Naive thymus-derived CD4-positive, alpha-beta T cell (primary cell): Measurements from ENCODE around the gene IHH. TPM values are rescaled to one million over a fixed set of nuclear protein-coding genes. Genes with fewer than 3 reads are reported as not detected.

ENCODE experiments used
- microRNA-seq: library from miRNA; unstranded; fragments of <30 nt; microRNA quantifications from one replicate; pipeline ENCODE4 v1.2.0, GENCODE V29; 2022; ENCODE audit warnings: borderline microRNAs expressed
- polyA plus RNA-seq, 2 donors: library from polyadenylated mRNA; unstranded; fragments of 300-500 nt; fragmentation: Illumina TruSeq; gene quantifications; one replicate each; pipeline ENCODE4 v1.2.3, GENCODE V29; 2021
- total RNA-seq, 6 experiments: library from RNA in 5 of 6; stranded (reverse) in 5 of 6; gene quantifications; 1 replicate in 5 of 6; 2 replicates in 1 of 6; pipeline ENCODE4 v1.2.3 and lab custom pipeline; 2021 to 2026

IHH gene
- total and polyA plus RNA-seq, 7 experiments from 2014 or later, result 0.17 to 0.24 TPM; not detected in 5

Small RNA genes lying within 50 kb of the gene (microRNA-seq; reads per million reads assigned to microRNA genes)
- not detected for gene MIR3131

Other genes starting within 250 kb of the IHH start
- not detected for gene PRKAG3, start 229.1 kb downstream of the IHH start, total RNA-seq
- not detected for gene PRKAG3, start 229.1 kb downstream of the IHH start, polyA plus RNA-seq
- under 1 TPM in 1 of 5 experiments, not detected in 4; 0.22 TPM for gene WNT6, start 201.1 kb downstream of the IHH start, total RNA-seq
- under 1 TPM in 1 of 2 donors, not detected in 1; 0.11 TPM for gene WNT6, start 201.1 kb downstream of the IHH start, polyA plus RNA-seq
- 1 to 10 TPM in 4 of 5 experiments, under 1 TPM in 1; 0.19 to 4.2 (median 3.0) TPM for gene WNT10A, start 180.1 kb downstream of the IHH start, total RNA-seq
- 1 to 10 TPM in 1 of 2 donors, under 1 TPM in 1; 0.61 to 1.2 TPM for gene WNT10A, start 180.1 kb downstream of the IHH start, polyA plus RNA-seq
- not detected for gene CDK5R2, start 101.3 kb downstream of the IHH start, total RNA-seq
- gene CDK5R2, start 101.3 kb downstream of the IHH start, polyA plus RNA-seq, result not detected
- gene FEV, start 75.7 kb downstream of the IHH start, total RNA-seq, result not detected
- gene FEV, start 75.7 kb downstream of the IHH start, polyA plus RNA-seq, result not detected
- not detected for gene CRYBA2, start 67.5 kb downstream of the IHH start, total RNA-seq
- gene CRYBA2, start 67.5 kb downstream of the IHH start, polyA plus RNA-seq, result not detected
- gene CFAP65, start 19.4 kb downstream of the IHH start, total RNA-seq, result not detected
- gene CFAP65, start 19.4 kb downstream of the IHH start, polyA plus RNA-seq, result not detected
- gene NHEJ1, start 99.9 kb upstream of the IHH start, total RNA-seq, result 10 to 100 TPM; 11.4 to 24.0 (median 17.9) TPM
- 10 to 100 TPM; 24.5 to 32.7 TPM for gene NHEJ1, start 99.9 kb upstream of the IHH start, polyA plus RNA-seq
- 1 to 10 TPM in 4 of 5 experiments, under 1 TPM in 1; 0.69 to 8.6 (median 3.0) TPM for gene SLC23A3, start 109.1 kb upstream of the IHH start, total RNA-seq
- gene SLC23A3, start 109.1 kb upstream of the IHH start, polyA plus RNA-seq, result under 1 TPM in 1 of 2 donors, not detected in 1; 0.08 TPM
- 10 to 100 TPM; 48.2 to 77.6 (median 64.5) TPM for gene CNPPD1, start 116.0 kb upstream of the IHH start, total RNA-seq
- 10 to 100 TPM; 48.2 to 68.7 TPM for gene CNPPD1, start 116.0 kb upstream of the IHH start, polyA plus RNA-seq
- 100 to 1,000 TPM in 2 of 5 experiments, 10 to 100 TPM in 3; 70.2 to 124 (median 90.9) TPM for gene RETREG2, start 117.4 kb upstream of the IHH start, total RNA-seq
- gene RETREG2, start 117.4 kb upstream of the IHH start, polyA plus RNA-seq, result 10 to 100 TPM; 58.5 to 62.4 TPM
- gene ZFAND2B, start 145.9 kb upstream of the IHH start, total RNA-seq, result 10 to 100 TPM; 50.1 to 79.5 (median 71.3) TPM
- gene ZFAND2B, start 145.9 kb upstream of the IHH start, polyA plus RNA-seq, result 10 to 100 TPM; 72.4 to 90.7 TPM
- gene ABCB6, start 158.0 kb upstream of the IHH start, total RNA-seq, result 10 to 100 TPM in 2 of 5 experiments, 1 to 10 TPM in 3; 4.1 to 30.2 (median 8.3) TPM
- gene ABCB6, start 158.0 kb upstream of the IHH start, polyA plus RNA-seq, result 1 to 10 TPM in 1 of 2 donors, under 1 TPM in 1; 0.66 to 3.2 TPM
- 10 to 100 TPM; 52.6 to 66.0 (median 60.9) TPM for gene ATG9A, start 168.7 kb upstream of the IHH start, total RNA-seq
- 10 to 100 TPM; 14.0 to 40.0 TPM for gene ATG9A, start 168.7 kb upstream of the IHH start, polyA plus RNA-seq
- gene ANKZF1, start 168.9 kb upstream of the IHH start, total RNA-seq, result 100 to 1,000 TPM; 117 to 287 (median 169) TPM
- 10 to 100 TPM; 29.7 to 61.4 TPM for gene ANKZF1, start 168.9 kb upstream of the IHH start, polyA plus RNA-seq
- gene GLB1L, start 184.5 kb upstream of the IHH start, total RNA-seq, result 1 to 10 TPM; 1.9 to 4.5 (median 2.7) TPM
- 1 to 10 TPM; 1.6 to 2.1 TPM for gene GLB1L, start 184.5 kb upstream of the IHH start, polyA plus RNA-seq
- 10 to 100 TPM; 17.4 to 35.0 (median 21.8) TPM for gene STK16, start 184.6 kb upstream of the IHH start, total RNA-seq
- gene STK16, start 184.6 kb upstream of the IHH start, polyA plus RNA-seq, result 10 to 100 TPM; 18.8 to 24.4 TPM
- gene TUBA4B, start 192.3 kb upstream of the IHH start, total RNA-seq, result not detected
- gene TUBA4B, start 192.3 kb upstream of the IHH start, polyA plus RNA-seq, result not detected
- 100 to 1,000 TPM in 3 of 5 experiments, 10 to 100 TPM in 2; 82.9 to 260 (median 183) TPM for gene TUBA4A, start 193.0 kb upstream of the IHH start, total RNA-seq
- 100 to 1,000 TPM; 145 to 336 TPM for gene TUBA4A, start 193.0 kb upstream of the IHH start, polyA plus RNA-seq
- 100 to 1,000 TPM in 4 of 5 experiments, 10 to 100 TPM in 1; 50.8 to 134 (median 113) TPM for gene DNAJB2, start 218.4 kb upstream of the IHH start, total RNA-seq
- 1 to 10 TPM; 6.7 to 7.7 TPM for gene DNAJB2, start 218.4 kb upstream of the IHH start, polyA plus RNA-seq
- under 1 TPM in 1 of 5 experiments, not detected in 4; 0.48 TPM for gene PTPRN, start 248.5 kb upstream of the IHH start, total RNA-seq
- not detected for gene PTPRN, start 248.5 kb upstream of the IHH start, polyA plus RNA-seq